Sigmoid colon (tissue), 4 donors: ENCODE results near the gene SMAD3.

ENCODE experiments used
- CTCF ChIP-seq, 4 experiments: fragments of 450-650 bp in 3 of 4; fragments of 200-600 bp in 1 of 4; IDR thresholded peaks; one replicate each; pipeline ENCODE4 v1.5.1; 2016 to 2019; ENCODE audit warnings: antibody characterized with exemption in 4 of 4, mild to moderate bottlenecking in 3 of 4, moderate library complexity in 2 of 4
- POLR2A ChIP-seq, 2 donors: fragments of 450-650 bp; IDR thresholded peaks; one replicate each; pipeline ENCODE4 v1.6.1; 2016; ENCODE audit warnings: antibody characterized with exemption in 2 of 2, mild to moderate bottlenecking in 2 of 2, moderate library complexity in 2 of 2
- POLR2AphosphoS5 ChIP-seq, 4 donors: sonication (generic); formaldehyde crosslinking; IDR thresholded peaks; one replicate each; pipeline ENCODE4 v1.6.1; 2017; ENCODE audit warnings: antibody characterized with exemption in 4 of 4

- TF ChIP-seq CTCF (IDR thresholded peaks at IDR 0.05): no peak
- no peak for TF ChIP-seq POLR2A (IDR thresholded peaks at IDR 0.05)
- TF ChIP-seq POLR2AphosphoS5 (IDR thresholded peaks at IDR 0.05): no peak
Measured at GRCh38 chr15:67124111-67124510, 58.7 kb downstream of the SMAD3 start.
